Measurements from ENCODE around the gene SNX22. TPM values are rescaled to one million over a fixed set of nuclear protein-coding genes. Genes with fewer than 3 reads are reported as not detected.

The SNX22 gene
- total RNA-seq, 2 donors from 2014 or later: 0.42 to 1.9 TPM

DNA sequence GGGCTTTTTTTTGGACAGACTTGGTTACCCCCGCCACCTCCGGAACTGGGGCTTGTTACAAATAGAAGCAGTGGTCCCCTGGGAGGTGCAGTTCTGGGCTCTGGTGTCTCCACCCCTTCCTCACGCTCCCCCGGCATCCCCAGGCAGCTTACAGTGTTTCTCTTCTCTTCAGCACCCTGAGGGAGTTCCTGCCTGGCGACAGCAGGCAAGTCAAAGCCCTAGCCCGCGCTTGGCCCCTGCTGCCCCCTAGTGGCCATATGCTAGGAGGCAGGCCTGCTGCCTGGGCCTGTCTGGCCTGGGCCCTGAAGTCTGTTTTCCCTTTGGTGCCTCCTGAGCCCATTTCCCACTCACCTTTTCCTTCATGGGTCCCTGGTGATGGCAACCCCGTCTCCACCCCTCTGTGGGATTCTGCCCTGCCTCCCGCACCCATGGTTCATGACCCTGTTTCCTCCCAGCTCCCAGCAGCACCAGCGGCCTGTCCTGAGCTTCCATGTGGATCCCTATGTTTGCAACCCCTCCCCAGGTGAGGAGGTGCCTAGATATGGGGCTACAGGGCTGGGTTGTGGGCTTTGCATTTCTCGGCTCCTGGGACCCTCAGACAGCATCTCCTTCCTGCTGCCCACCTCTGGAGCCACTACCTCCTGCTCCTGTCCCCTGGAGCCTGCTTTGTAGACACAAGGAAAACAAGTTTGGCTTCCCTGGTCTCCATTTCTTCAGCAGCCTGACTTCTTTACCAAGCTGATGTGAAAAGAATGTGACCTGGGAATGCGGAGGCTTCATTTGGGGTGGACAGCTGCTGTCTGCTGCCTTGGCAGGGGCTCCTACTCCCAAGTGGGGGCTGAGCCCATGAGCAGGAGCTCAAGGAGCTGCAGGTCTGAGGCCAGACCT is 2.2 kb downstream of the SNX22 start:
- H3K9me3 ChIP-seq (ENCODE audit: control insufficient read depth, low read length, poor library complexity, severe bottlenecking): no peaks in the 10 kb centered on the region
- ATAC-seq (peak; percentile 90), DNase-seq (peak; percentile 79 to 97 (median 81))
- Mint-ChIP-seq H3K36me3 (ENCODE audit: low read depth) (peaks cover 12% of the 10 kb centered on the region), H3K27me3 (peaks cover 17% of the 10 kb centered on the region), H3K27ac (peak overlapping the region; percentile 75), H3K4me1 (peaks cover 41% of the 10 kb centered on the region), H3K4me3 (peak overlapping the region; percentile 87)

DNA sequence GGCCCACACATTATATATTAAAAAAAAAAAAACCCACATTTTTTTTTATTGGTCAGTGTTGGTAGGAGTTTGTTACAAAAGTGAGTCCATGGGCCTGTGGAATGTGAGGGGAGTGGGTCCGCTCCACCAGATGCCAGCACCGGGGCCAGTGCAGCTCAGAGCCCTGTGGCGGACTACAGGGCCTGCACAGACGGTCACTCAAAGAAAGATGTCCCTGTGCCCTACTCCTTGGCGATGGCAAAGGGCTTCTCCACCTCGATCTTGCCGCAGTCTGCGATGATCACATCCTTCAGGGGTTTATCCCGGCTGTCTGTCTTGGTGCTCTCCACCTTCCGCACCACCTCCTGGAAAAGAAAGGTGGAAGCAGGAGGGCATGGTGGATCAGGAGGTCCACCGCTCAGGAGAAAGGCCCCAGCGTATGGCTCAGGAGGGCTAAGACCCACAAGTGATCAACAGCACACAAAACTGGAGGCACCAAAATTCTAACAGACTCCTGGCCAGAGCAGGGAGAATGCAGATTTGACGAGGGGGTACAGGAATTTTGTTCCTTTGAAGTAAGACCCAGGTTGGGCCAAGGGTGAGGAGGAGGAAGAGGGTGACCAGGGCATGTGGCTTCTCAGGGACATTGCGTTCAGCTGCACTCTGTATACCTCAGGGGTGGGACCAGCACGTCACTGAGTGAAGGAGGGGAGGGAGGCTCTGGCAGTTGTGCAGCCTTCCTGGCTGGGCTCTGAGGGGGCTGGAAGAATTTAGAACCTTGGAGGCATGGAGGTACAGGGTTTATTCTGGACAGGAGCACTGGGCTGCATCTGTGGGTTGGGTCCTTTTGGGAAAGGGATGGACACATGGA is 4.5 kb downstream of the SNX22 start:
- H3K4me1 Mint-ChIP-seq: peaks cover 40% of the 10 kb centered on the region
- no peaks in the 10 kb centered on the region for H3K9me3 ChIP-seq (ENCODE audit: control insufficient read depth, low read length, poor library complexity, severe bottlenecking)
- peak overlapping the region; percentile 81 for H3K27ac Mint-ChIP-seq
- no peak for ATAC-seq
- no peak overlapping the region for H3K4me3 Mint-ChIP-seq
- H3K36me3 Mint-ChIP-seq (ENCODE audit: low read depth): peaks cover 17% of the 10 kb centered on the region
- peaks cover 7% of the 10 kb centered on the region for H3K27me3 Mint-ChIP-seq
- DNase-seq: no peak

DNA sequence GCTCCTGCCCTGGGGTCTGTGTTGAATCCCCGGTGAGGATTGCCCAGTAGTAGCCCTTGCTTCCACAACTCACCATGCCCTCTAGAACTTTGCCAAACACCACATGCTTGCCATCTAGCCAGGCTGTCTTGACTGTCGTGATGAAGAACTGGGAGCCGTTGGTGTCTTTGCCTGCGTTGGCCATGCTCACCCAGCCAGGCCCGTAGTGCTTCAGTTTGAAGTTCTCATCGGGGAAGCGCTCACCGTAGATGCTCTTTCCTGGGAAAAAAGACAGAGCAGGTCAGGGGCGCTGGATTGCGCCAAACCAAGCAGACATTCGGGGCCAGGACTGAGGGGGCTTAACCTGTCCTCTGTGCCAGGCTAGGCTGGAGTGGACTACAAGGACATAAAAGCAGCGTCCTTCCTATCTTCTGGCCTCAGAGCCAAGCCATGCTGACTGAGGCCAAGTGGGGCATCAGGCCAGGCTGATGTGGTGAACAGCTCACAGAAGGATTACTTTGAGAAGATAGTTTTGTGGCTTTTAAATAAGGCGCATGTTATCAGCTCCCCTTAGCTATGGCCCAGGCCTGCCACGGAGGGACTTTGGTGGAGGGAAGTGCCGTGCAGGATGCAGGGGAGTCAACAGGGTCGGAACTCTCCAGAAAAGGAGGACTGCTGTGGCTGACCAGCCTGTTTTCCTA is 5.3 kb downstream of the SNX22 start:
- H3K9me3 ChIP-seq (ENCODE audit: control insufficient read depth, low read length, poor library complexity, severe bottlenecking): no peaks in the 10 kb centered on the region
- Mint-ChIP-seq H3K4me1 (peaks cover 40% of the 10 kb centered on the region), H3K4me3 (no peak overlapping the region), H3K36me3 (ENCODE audit: low read depth) (peaks cover 17% of the 10 kb centered on the region), H3K27ac (no peak overlapping the region), H3K27me3 (peaks cover 6% of the 10 kb centered on the region)
- ATAC-seq (no peak), DNase-seq (no peak)

DNA sequence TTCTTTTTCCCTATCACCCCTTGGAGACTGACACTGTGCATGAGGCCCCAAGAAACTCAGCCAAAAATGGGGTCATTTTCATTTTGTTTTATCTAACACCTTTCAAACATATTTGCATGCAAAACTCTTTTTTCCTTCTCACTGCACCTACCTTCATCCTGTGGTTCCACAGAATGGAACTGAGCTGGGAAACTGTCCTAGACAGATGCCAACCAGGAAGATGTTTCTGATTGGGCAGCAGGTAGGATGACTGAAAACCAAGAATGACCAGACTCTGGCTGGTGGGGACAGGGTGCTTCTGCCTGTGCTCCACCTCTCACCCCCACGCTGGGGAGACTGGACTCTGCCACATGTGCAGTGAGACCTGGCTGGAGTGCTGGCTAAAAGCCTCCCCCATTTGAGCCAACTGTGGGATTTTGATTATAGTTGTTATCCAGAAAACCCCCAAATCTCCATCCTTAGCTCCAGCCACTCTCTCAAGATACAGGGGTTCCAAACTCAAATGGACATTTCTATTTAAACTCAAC is 6.1 kb downstream of the SNX22 start:
- Mint-ChIP-seq H3K36me3 (ENCODE audit: low read depth) (peaks cover 17% of the 10 kb centered on the region), H3K27me3 (peaks cover 6% of the 10 kb centered on the region), H3K4me1 (peaks cover 45% of the 10 kb centered on the region), H3K27ac (no peak overlapping the region), H3K4me3 (peak overlapping the region; percentile 31)
- DNase-seq (no peak), ATAC-seq (no peak)
- H3K9me3 ChIP-seq (ENCODE audit: control insufficient read depth, low read length, poor library complexity, severe bottlenecking): no peaks in the 10 kb centered on the region

DNA sequence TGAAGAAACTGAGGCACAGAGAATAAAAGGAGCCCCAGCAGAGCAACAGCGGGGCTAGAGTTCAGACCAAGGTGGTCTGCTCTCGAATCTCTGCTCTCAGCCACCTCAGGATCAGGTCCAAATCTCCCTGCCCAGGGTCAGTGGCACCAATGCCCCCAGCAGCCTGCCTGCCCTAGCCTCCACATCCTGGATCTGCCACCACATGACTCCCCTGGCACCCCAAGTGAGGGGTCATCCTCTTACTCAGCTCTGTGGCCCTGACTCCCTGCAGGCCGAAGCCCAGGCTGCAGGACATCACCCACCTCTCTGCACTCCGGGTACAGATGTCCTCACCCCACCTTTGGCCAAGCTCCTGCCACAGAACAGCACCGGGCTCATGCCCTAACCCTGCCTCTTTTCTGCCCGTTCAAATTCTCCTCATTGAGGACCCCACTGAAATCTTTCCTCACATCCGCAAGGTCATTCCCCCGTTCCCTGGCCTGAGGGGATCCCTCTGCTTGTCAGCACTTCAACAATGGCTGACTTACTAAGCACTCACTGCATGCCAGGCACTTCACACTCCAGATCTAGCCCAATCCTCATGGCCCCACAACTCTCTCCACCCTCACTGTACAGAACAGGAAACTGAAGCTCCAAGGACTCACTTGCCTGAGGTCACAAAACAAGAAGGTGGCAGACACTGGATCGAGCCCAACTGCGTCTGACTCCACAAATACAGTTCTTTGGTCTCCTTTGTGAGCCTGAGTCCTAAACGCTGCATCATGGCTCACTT is 7.0 kb downstream of the SNX22 start:
- no peak for DNase-seq
- H3K27ac Mint-ChIP-seq: peak overlapping the region; percentile 90

DNA sequence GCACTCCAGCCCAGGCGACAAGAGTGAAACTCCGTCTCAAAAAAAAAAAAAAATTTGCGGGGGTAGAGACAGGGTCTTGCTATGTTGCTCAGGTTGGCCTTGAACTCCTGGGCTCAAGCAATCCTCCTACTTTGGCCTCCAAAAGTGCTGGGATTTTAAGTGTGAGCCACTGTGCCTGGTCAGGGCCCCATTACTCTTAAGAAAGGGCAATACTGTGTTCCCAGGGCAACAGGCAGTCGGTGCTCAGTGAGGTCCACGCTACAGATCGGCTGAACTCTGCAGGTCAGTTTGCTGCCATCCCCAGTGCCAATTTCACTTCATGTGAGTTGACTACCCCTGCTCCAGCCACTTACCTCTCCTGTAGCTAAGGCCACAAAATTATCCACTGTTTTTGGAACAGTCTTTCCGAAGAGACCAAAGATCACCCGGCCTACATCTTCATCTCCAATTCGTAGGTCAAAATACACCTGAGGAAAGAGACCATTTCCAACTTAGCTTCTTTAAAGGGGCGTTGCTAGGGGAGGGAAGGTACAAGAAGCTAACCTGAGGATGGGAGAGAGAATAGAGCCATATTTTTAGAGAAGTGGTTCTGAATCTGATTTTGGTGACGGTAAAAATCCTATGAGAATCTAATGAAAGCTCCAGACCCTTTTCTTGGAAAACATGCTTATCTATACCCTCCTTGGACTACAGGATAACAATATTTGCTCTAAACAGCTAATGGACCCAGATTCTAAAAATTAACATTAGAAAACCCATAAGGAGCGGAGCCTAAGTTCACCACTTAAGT is 10.4 kb downstream of the SNX22 start:
- H3K27me3 Mint-ChIP-seq: no peaks in the 10 kb centered on the region
- DNase-seq: no peak
- peak overlapping the region; percentile 81 for H3K27ac Mint-ChIP-seq
- peak overlapping the region; percentile 90 for H3K4me3 Mint-ChIP-seq
- H3K36me3 Mint-ChIP-seq (ENCODE audit: low read depth): peaks cover 12% of the 10 kb centered on the region
- no peak for ATAC-seq
- H3K9me3 ChIP-seq (ENCODE audit: control insufficient read depth, low read length, poor library complexity, severe bottlenecking): no peaks in the 10 kb centered on the region
- H3K4me1 Mint-ChIP-seq: peaks cover 43% of the 10 kb centered on the region

More for the DNA sequence above, 7.0 kb downstream of the SNX22 start:
- Mint-ChIP-seq H3K27me3 (peaks cover 1% of the 10 kb centered on the region), H3K36me3 (ENCODE audit: low read depth) (peaks cover 15% of the 10 kb centered on the region), H3K4me1 (peaks cover 41% of the 10 kb centered on the region), H3K4me3 (peak overlapping the region; percentile 79)
- H3K9me3 ChIP-seq (ENCODE audit: control insufficient read depth, low read length, poor library complexity, severe bottlenecking): no peaks in the 10 kb centered on the region
- no peak for ATAC-seq

DNA sequence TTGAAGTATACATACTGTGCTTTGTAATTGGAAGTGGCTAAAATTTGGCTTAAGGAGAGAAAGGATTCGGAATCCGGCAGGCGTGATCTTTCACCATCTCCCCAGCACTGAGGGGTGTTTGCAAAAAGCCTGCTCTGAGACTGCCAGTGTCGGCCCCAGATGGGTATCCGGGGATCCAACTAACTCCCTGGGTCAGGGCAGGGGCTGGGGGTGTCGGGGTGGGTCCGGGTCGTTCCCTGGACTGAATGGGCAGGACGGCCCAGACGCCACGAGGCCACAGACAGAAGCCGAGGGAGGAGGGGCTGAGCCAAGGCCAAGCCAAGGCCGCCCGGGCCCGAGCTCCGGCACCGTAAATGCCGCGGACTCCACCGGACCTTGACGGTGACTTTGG is 10.9 kb downstream of the SNX22 start:
- no peak for DNase-seq
- peak overlapping the region; percentile 81 for H3K27ac Mint-ChIP-seq
- peak; percentile 3 for ATAC-seq
- peaks cover 12% of the 10 kb centered on the region for H3K36me3 Mint-ChIP-seq (ENCODE audit: low read depth)
- H3K4me1 Mint-ChIP-seq: peaks cover 44% of the 10 kb centered on the region
- no peaks in the 10 kb centered on the region for H3K27me3 Mint-ChIP-seq
- H3K4me3 Mint-ChIP-seq: peak overlapping the region; percentile 90
- no peaks in the 10 kb centered on the region for H3K9me3 ChIP-seq (ENCODE audit: control insufficient read depth, low read length, poor library complexity, severe bottlenecking)

DNA sequence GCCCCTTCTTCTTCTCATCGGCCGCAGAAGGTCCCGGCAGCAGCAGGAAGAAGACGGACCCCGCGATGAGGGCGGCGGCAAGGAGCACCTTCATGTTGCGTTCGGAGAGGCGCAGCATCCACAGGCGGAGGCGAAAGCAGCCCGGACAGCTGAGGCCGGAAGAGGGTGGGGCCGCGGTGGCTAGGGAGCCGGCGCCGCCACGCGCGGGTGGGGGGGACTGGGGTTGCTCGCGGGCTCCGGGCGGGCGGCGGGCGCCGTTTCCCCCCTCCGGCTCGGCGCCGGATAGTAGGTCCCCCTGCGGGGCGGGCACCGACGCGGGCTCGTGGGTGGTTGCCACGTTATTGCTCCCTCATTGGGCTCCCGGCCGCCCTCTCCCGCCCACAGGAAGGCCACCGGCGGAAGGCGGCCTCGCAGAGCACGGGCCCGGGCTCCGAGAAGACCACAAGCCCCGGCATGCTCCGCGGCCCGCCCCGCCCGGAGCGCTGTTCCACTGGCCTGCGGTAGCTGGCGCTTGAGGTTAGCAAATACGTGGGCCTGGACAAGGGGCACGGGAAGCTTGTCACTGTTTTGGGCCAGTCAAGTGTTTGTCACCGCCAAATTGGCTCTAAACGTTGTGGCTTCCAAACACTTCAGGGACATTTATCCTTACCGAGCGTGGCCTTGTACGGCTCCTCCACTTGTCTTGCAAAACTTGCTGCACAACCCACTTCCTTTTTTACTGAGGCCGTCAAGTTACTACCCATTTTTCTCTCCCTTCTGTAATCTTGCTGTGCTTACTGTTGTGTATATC is 11.5 kb downstream of the SNX22 start, which contains the start of gene PPIB:
Gene PPIB (minus strand): TSS at position 154 of the 790 bp plus-strand sequence. CDS start 36 bp downstream, at position 118.
- peak; percentile 94 for ATAC-seq
- Mint-ChIP-seq H3K36me3 (ENCODE audit: low read depth) (peaks cover 10% of the 10 kb centered on the region), H3K27me3 (no peaks in the 10 kb centered on the region), H3K4me1 (peaks cover 38% of the 10 kb centered on the region), H3K4me3 (peak within 1 kb of the TSS; percentile 90), H3K27ac (peak within 1 kb of the TSS; percentile 95)
- H3K9me3 ChIP-seq (ENCODE audit: control insufficient read depth, low read length, poor library complexity, severe bottlenecking): no peaks in the 10 kb centered on the region
- peak; percentile 94 to 96 (median 95) for DNase-seq

DNA sequence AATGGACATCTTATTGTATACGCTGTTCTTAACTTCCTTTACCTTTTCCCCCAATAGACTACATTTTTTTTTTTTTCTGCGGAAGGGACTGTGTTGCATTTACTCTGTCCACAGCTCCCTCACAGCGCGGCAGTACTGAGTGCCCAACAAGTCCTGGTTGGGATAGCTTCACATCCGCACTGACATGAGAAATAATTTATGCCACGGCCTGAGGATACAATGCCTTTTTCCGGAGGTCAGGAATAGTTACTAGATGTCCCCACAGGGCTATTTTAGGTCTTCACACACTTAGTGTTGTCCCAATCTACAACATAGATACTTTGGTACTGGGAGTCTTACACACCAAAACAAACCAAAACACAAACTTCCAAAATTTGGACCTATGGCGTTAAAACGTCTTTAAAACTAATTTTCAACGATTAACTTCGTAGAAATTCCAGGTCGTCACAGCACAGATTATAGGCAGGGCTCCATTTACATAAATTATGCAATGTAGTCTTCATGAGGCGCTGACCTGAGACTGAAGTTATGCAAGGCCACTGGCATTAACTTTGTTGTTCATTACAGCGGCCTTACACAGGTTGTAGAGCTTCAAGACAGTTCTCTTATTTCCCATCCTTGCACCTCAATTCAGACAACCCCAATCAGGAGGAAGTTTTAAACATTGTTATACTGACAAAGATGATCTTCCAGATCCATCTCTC is 12.3 kb downstream of the SNX22 start:
- no peaks in the 10 kb centered on the region for H3K9me3 ChIP-seq (ENCODE audit: control insufficient read depth, low read length, poor library complexity, severe bottlenecking)
- peaks cover 30% of the 10 kb centered on the region for H3K4me1 Mint-ChIP-seq
- DNase-seq (no peak), ATAC-seq (no peak)
- peak overlapping the region; percentile 90 for H3K4me3 Mint-ChIP-seq
- H3K27ac Mint-ChIP-seq: peak overlapping the region; percentile 95
- peaks cover 4% of the 10 kb centered on the region for H3K36me3 Mint-ChIP-seq (ENCODE audit: low read depth)
- no peaks in the 10 kb centered on the region for H3K27me3 Mint-ChIP-seq

DNA sequence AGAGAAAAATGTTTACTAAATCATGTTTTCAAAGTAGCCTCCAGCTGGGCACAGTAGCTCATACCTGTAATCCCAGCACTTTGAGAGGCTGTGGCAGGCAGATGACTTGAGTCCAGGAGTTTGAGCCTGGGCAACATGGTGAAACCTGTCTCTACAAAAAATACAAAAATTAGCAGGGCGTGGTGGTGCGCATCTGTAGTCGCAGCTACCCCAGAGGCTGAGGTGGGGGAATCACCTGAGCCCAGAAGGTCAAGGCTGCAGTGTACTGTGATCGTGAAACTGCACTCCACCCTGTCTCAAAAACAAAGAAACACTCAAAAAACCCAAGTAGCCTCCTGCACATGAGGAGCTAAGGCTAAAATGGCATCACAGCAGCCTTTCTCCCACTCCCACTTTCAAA is 12.9 kb downstream of the SNX22 start:
- H3K4me1 Mint-ChIP-seq: peaks cover 27% of the 10 kb centered on the region
- H3K27me3 Mint-ChIP-seq: no peaks in the 10 kb centered on the region
- DNase-seq (no peak), ATAC-seq (no peak)
- H3K36me3 Mint-ChIP-seq (ENCODE audit: low read depth): peaks cover 3% of the 10 kb centered on the region
- H3K9me3 ChIP-seq (ENCODE audit: control insufficient read depth, low read length, poor library complexity, severe bottlenecking): no peaks in the 10 kb centered on the region
- no peak overlapping the region for H3K4me3 Mint-ChIP-seq
- peak overlapping the region; percentile 95 for H3K27ac Mint-ChIP-seq
